ENCODE data around the gene GAGE2A. TPM values are rescaled to one million over a fixed set of nuclear protein-coding genes. Genes with fewer than 3 reads are reported as not detected.

The GAGE2A gene
- total and polyA plus RNA-seq, 2 of the 8 experiments (the other 6 are each of a cell fraction or from before 2014, with no cell fraction given), result not detected

GRCh38 chrX:49627086-49627777 is 37.9 kb downstream of the GAGE2A start (continued):
- TF ChIP-seq CHD7 (IDR thresholded peaks at IDR 0.05; ENCODE audit: insufficient replicate concordance, low read length) (no peak), SAP30 (IDR thresholded peaks at IDR 0.05; ENCODE audit: insufficient read depth, insufficient replicate concordance, low read length) (no peak), CTCF (IDR thresholded peaks at IDR 0.05; ENCODE audit: control extremely low read depth in 1 of 3, insufficient read depth in 1 of 3, low read depth in 1 of 3, low read length in 3 of 3) (peak; percentile 42 to 54 (median 45)), YY1 (IDR thresholded peaks at IDR 0.05; ENCODE audit: low read depth, low read length) (no peak), EP300 (IDR thresholded peaks at IDR 0.05; ENCODE audit: borderline replicate concordance in 1 of 2, low read depth in 2 of 2, low read length in 2 of 2) (peak in 1 of 2 experiments; percentile 70; a peak in 1 of 3 replicates), BRCA1 (IDR thresholded peaks at IDR 0.05; ENCODE audit: low read depth, low read length) (no peak)

All from H1 (cell line).